Subcutaneous abdominal adipose tissue (tissue), 5 donors: ENCODE measurements around the gene ARL15.

Experiments used
- H3K27ac ChIP-seq: one replicate; pipeline ENCODE4 v1.7.0; 2013; ENCODE audit warnings: low read depth, mild to moderate bottlenecking, inconsistent platforms, low read length, moderate library complexity
- H3K27me3 ChIP-seq, 5 donors: one replicate each; pipeline ENCODE4 v1.7.0; 2013; ENCODE audit warnings: low read length in 5 of 5, inconsistent platforms in 1 of 5; ENCODE audit not compliant: control insufficient read depth in 5 of 5, insufficient read depth in 4 of 5
- H3K36me3 ChIP-seq, 5 donors: one replicate each; pipeline ENCODE4 v1.7.0; 2013; ENCODE audit warnings: low read length in 5 of 5; ENCODE audit not compliant: control insufficient read depth in 5 of 5, insufficient read depth in 5 of 5
- H3K4me1 ChIP-seq, 5 donors: one replicate each; pipeline ENCODE4 v1.7.0; 2013; ENCODE audit warnings: low read length in 5 of 5, mild to moderate bottlenecking in 3 of 5, moderate library complexity in 1 of 5; ENCODE audit not compliant: control insufficient read depth in 5 of 5, insufficient read depth in 5 of 5
- H3K4me3 ChIP-seq, 5 donors: one replicate each; pipeline ENCODE4 v1.7.0; 2013; ENCODE audit warnings: low read length in 5 of 5, low read depth in 1 of 5
- H3K9ac ChIP-seq, 5 donors: one replicate each; pipeline ENCODE4 v1.7.0; 2013; ENCODE audit warnings: low read length in 5 of 5, mild to moderate bottlenecking in 4 of 5, moderate library complexity in 3 of 5
- H3K9me3 ChIP-seq, 5 donors: one replicate each; pipeline ENCODE4 v1.7.0; 2013; ENCODE audit warnings: low read length in 5 of 5; ENCODE audit not compliant: control insufficient read depth in 5 of 5
- donor health status: healthy.
- donor health status: healthy.
- donor health status: healthy.
- donor health status: healthy.
- donor health status: healthy.

Gene ARL15

DNA sequence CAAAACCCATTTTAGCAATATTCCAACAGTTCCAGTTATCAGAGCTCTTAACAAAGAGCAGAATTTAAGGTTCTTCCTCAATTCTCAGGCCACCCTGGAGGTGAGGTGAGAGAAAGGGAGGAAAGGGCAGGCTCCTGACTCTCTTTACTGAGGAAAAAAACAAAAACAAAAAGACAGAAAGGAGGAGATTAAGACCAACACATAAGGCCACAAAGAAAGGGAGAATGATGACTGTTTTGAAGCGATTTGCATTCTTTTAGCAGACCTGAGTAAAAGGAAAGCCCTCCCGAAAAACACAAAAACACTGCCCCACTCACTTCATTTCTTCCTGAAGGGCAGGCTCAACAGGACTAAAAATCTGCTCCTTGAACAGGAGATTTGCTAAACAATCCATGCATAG is 300.5 kb downstream of the ARL15 start:
- H3K27ac ChIP-seq: no peak overlapping the region
- no peak overlapping the region for H3K4me3 ChIP-seq
- no peaks in the 10 kb centered on the region for H3K36me3 ChIP-seq
- H3K27me3 ChIP-seq: no peaks in the 10 kb centered on the region
- no peaks in the 10 kb centered on the region for H3K4me1 ChIP-seq
- peaks cover 0 to 11% (median 0%) of the 10 kb centered on the region in 5 donors for H3K9me3 ChIP-seq
- H3K9ac ChIP-seq: no peak overlapping the region

DNA sequence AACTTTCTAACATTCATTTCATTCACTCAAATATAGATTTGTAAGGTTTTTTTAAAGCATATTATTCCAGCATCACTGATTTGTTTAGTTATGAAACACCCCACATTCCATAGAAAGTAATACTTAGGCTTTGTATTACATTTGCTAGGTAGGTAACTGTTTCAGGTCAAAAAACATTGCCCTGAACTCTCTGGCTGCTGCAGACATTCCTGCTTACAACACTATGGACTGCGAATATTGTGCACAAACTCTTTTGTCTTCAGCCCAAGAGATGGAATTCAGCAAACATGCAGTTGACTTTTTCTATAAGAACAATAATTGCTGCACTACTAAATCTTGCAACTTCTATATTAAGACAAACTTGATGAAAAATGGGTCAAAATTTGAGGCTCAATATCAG is 301.0 kb downstream of the ARL15 start:
- no peak overlapping the region for H3K27ac ChIP-seq
- no peaks in the 10 kb centered on the region for H3K27me3 ChIP-seq
- no peak overlapping the region for H3K4me3 ChIP-seq
- no peaks in the 10 kb centered on the region for H3K4me1 ChIP-seq
- H3K36me3 ChIP-seq: no peaks in the 10 kb centered on the region
- no peak overlapping the region for H3K9ac ChIP-seq
- peaks cover 0 to 10% (median 0%) of the 10 kb centered on the region in 5 donors for H3K9me3 ChIP-seq

DNA sequence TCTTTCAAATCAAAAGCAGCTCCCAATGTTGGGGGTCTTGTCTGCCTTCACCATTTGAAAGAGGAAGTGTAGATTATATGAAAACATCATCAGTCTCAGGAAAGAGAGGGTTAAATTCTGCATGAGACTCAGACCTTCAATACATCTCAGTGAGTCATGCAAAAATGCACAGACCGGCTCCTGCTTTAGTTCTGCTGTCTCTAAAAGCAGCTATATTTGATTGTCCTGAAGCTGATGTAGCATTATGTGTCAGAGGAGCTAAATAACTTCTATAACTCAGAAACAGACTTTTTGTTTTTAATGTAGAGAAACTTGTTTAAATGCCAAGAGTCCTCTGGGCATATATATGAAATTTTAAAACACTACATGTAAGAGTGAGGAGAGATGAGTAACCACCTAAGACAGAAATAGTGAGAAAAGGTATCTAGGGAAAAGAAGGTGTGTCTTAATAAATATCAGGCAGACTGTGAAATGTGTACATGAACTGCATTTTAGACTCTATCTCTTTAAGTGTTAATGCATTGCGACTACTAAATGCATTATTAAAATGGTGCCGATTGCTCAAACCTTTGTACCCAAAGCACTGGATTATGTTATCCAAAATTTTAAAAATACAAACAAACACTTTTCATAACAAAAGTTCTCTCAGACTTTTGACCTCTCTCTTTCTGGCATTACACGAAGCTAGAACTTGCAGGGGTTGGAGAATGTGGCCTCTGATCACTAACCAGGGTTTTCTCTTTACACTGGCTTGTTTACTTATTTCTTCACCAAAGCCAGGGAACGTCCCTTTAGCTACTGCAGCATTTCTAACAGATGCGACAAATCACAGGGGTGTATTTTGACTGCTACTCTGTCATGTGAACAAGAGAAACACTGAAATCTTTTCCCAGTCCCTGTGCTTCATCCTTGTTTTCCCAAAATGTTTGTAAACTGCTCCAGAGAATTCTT is 302.3 kb downstream of the ARL15 start:
- no peak overlapping the region for H3K9ac ChIP-seq
- no peaks in the 10 kb centered on the region for H3K36me3 ChIP-seq
- H3K4me3 ChIP-seq: no peak overlapping the region
- H3K27ac ChIP-seq: no peak overlapping the region
- H3K9me3 ChIP-seq: peaks cover 0 to under 1% (median 0%) of the 10 kb centered on the region in 5 donors
- H3K27me3 ChIP-seq: no peaks in the 10 kb centered on the region
- no peaks in the 10 kb centered on the region for H3K4me1 ChIP-seq

DNA sequence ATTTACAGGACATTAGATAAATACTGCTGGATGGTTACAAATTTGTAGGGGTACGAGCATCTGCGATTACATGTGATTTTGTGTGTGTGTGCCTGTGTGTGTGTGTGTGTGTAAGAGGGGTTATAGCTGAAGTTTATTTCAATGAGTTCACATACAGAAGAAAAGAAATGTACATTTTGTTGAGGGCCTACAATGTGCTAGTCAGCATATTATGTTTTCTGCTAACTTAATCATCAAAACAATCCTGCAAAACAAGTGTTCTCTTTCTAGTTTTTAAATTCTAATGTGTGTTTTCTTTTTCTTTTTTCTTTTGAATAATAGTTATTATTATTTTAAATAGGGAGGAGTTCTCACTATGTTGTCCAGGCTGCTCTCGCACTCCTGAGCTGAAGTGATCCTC is 305.7 kb downstream of the ARL15 start:
- Histone ChIP-seq H3K36me3 (no peaks in the 10 kb centered on the region), H3K4me3 (no peak overlapping the region), H3K9ac (no peak overlapping the region), H3K27ac (no peak overlapping the region), H3K27me3 (no peaks in the 10 kb centered on the region), H3K9me3 (no peaks in the 10 kb centered on the region), H3K4me1 (no peaks in the 10 kb centered on the region)

DNA sequence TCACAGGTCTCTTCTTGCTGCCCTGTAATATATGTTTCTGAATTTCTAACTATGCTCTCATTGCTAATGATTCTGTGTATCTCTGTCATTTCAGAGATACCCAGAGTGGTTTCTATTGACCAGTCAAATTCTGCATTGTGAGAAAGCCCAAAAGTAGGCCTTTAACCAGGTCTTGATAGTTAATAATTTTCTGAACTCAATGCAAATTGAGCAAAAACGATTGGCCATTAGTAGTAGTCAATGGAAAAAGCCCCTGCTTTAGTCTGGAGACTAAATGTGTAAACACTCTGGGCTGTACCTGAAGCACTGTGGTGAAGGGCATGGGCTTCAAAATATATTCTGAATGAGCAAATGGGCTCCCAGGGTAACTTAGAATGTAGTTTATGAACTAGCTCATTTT is 307.6 kb downstream of the ARL15 start:
- Histone ChIP-seq H3K36me3 (no peaks in the 10 kb centered on the region), H3K4me3 (no peak overlapping the region), H3K27me3 (no peaks in the 10 kb centered on the region), H3K9me3 (no peaks in the 10 kb centered on the region), H3K9ac (no peak overlapping the region), H3K4me1 (no peaks in the 10 kb centered on the region), H3K27ac (no peak overlapping the region)

DNA sequence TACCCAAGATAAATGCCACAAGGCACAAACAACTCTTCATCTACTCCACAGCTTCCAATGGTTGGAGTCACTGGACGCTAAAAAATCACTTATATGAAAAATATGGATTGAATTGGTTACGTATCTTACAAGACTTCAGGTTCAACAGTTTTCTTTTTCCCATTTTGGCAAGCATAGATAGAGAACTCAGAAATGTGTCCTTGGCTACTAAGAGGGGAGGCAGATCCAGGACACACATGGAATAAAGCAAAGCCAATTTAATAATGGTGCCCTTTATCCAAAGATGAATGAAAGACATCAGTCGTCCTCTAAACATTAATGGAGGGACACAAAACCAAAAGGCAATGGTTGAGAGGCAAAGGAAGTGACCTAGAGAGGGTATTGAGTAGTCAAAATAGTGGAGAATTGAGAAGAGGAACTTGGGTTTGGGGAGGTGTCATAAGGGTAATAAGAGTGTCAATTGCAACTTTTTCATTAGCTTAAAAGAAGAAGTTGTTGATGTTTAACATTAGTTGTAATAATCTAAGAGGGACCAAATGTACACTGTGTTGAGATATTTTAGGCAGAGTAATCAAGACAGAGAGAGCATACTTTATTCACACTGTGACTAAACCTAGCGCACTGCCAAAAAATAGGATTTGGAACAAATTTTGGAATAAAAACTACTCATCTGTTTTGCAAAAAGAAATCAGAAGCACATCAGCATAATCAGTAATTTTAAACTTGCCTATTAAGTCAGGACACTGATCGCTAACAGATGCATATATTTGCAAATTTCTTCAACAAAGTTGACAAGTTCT is 308.2 kb downstream of the ARL15 start:
- Histone ChIP-seq H3K27ac (no peak overlapping the region), H3K4me3 (no peak overlapping the region)

DNA sequence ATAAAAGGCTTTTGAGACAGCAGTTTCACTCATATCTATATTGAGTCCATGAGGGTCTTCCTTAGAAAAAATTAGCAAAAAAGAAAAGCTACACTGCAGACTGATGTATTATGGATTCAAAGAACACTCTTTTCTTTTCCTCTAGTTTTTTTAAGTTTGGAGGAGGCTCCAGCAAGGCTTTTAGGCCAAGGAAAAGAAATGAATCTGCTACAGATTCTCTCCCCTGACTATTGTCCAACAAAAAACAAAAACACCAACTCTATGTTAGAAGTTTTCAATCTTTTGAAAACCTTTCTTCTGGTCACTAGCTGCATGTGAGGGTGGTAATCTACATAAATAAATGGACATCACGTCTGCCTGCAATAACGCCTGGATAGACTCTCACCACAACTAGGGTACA is 310.4 kb downstream of the ARL15 start:
- no peaks in the 10 kb centered on the region for H3K36me3 ChIP-seq
- no peak overlapping the region for H3K9ac ChIP-seq
- no peaks in the 10 kb centered on the region for H3K27me3 ChIP-seq
- H3K9me3 ChIP-seq: no peaks in the 10 kb centered on the region
- no peaks in the 10 kb centered on the region for H3K4me1 ChIP-seq
- H3K27ac ChIP-seq: no peak overlapping the region
- H3K4me3 ChIP-seq: no peak overlapping the region

More for the DNA sequence above, 308.2 kb downstream of the ARL15 start:
- no peaks in the 10 kb centered on the region for H3K4me1 ChIP-seq
- no peak overlapping the region for H3K9ac ChIP-seq
- no peaks in the 10 kb centered on the region for H3K36me3 ChIP-seq
- H3K27me3 ChIP-seq: no peaks in the 10 kb centered on the region
- no peaks in the 10 kb centered on the region for H3K9me3 ChIP-seq

DNA sequence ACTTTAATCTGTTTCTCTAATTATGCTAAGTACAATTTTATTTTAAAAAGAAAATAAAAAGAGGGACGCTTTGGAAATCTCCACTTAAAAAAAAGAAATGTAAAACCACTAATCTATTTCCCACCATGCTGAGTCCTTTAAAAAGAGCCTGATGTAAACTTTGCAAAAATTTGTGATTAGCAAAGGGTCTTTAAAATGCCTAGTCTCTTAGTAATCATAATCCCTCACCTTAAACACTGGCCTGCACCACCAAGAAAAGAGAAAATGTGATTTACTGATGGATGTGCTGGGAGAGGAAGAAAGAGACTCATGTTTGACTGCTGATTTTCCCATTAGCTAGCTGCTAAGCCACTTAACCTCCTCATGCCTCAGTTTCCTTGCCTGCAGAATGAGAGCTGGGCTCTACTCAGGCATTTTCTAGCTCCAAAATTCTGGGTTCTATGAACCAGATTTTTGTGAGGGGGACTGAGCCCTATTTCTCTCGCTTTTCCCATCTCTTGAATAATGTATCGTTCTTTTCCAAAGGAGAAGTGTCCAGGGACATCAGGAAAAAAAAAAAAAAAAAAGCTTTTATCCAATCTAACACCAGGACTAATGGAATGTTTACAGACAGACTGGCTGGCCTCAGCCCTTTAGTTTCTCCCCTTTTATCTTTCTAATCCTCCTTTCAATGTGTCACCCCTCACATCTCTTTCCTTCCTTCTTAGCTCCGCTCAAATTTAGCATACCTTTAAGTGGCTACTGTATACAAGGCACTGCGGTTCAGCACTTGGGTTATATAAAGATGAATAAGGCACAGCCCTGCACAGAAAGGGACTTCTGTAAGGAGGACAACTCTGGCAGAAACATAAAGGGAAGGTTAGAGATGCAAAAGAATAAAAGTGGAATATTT is 312.4 kb downstream of the ARL15 start:
- H3K27me3 ChIP-seq: no peaks in the 10 kb centered on the region
- no peaks in the 10 kb centered on the region for H3K4me1 ChIP-seq
- H3K9ac ChIP-seq: no peak overlapping the region
- no peak overlapping the region for H3K27ac ChIP-seq
- no peaks in the 10 kb centered on the region for H3K36me3 ChIP-seq
- H3K9me3 ChIP-seq: no peaks in the 10 kb centered on the region
- no peak overlapping the region for H3K4me3 ChIP-seq

DNA sequence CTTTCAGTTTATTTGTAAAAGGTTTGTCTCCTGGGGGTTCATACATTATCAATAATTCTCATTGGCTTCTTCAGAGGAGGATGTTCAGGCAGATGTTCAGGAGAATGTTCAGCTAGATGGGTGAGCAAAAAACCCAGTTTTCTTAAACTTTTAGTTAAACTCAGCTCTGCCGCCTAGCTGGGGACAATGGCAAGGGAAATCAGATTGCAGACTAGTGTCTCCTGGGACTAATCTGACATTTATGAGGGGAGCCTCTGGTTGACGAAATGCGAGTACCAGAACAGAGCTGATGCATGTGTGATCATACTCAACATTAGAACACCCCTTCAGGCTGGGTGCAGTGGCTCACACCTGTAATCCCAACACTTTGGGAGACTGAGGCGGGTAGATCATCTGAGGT is 314.4 kb downstream of the ARL15 start:
- no peaks in the 10 kb centered on the region for H3K4me1 ChIP-seq
- no peak overlapping the region for H3K4me3 ChIP-seq
- no peak overlapping the region for H3K27ac ChIP-seq
- no peaks in the 10 kb centered on the region for H3K27me3 ChIP-seq
- H3K9me3 ChIP-seq: no peaks in the 10 kb centered on the region
- H3K36me3 ChIP-seq: no peaks in the 10 kb centered on the region
- no peak overlapping the region for H3K9ac ChIP-seq
